Dermis blood vessel endothelial cell (primary cell): ENCODE results near the gene SLC2A1. TPM values are rescaled to one million over a fixed set of nuclear protein-coding genes. Genes with fewer than 3 reads are reported as not detected.

Source experiments
- DNase-seq: peaks from one replicate; pipeline ENCODE4 v3.0.0; 2010
- total RNA-seq: library from RNA; depleted of rRNA; stranded (reverse); fragments of >200 nt; gene quantifications from 2 replicates; pipeline ENCODE4 v1.2.3, GENCODE V29; 2014

SLC2A1 gene
- total RNA-seq, 1 donor from 2014 or later: 28.6 TPM

- DNase-seq: no peak
Observed at GRCh38 chr1:42889264-42889663, 69.4 kb downstream of the SLC2A1 start.

GRCh38 chr1:42888013-42888633 is 70.5 kb downstream of the SLC2A1 start:
- no peak for DNase-seq

- DNase-seq: no peak
Observed at GRCh38 chr1:42887366-42887765, 71.3 kb downstream of the SLC2A1 start.

- no peak for DNase-seq
Observed at GRCh38 chr1:42886800-42887199, 71.9 kb downstream of the SLC2A1 start.

GRCh38 chr1:42886046-42886739 is 72.5 kb downstream of the SLC2A1 start:
- DNase-seq: no peak

- no peak for DNase-seq
Observed at GRCh38 chr1:42880384-42880783, 78.3 kb downstream of the SLC2A1 start.

- no peak for DNase-seq
Observed at GRCh38 chr1:42877380-42877779, 81.3 kb downstream of the SLC2A1 start.

GRCh38 chr1:42876009-42876408 is 82.7 kb downstream of the SLC2A1 start:
- no peak for DNase-seq

Other genes with a start within 250 kb of the SLC2A1 start
- gene CLDN19, start 218.6 kb downstream of the SLC2A1 start, total RNA-seq: 0.05 TPM in 1 of 2 replicates, not detected in the other
- gene P3H1, start 191.8 kb downstream of the SLC2A1 start, total RNA-seq: 111 and 217 TPM in 2 replicates
- 4.0 and 11.9 TPM in 2 replicates for gene C1orf50, start 191.6 kb downstream of the SLC2A1 start, total RNA-seq
- gene TMEM269, start 173.9 kb downstream of the SLC2A1 start, total RNA-seq: not detected in 2 replicates
- 8.8 and 9.7 TPM in 2 replicates for gene ERMAP, start 141.7 kb downstream of the SLC2A1 start, total RNA-seq
- gene SVBP, start 141.5 kb downstream of the SLC2A1 start, total RNA-seq: 19.1 and 23.3 TPM in 2 replicates
- gene ZNF691, start 112.3 kb downstream of the SLC2A1 start, total RNA-seq: 8.5 and 17.0 TPM in 2 replicates
- 68.1 and 89.9 TPM in 2 replicates for gene EBNA1BP2, start 213.4 kb upstream of the SLC2A1 start, total RNA-seq
- 0.14 and 0.17 TPM in 2 replicates for gene CFAP57, start 213.5 kb upstream of the SLC2A1 start, total RNA-seq